Panc1 (cell line): ENCODE data around the gene RMND1.

ENCODE experiments used
- CTCF ChIP-seq: fragments of 450-650 bp; IDR thresholded peaks from 2 replicates; pipeline ENCODE4 v1.5.1; 2017; ENCODE audit warnings: mild to moderate bottlenecking
- SIN3A ChIP-seq: IDR thresholded peaks from 2 replicates; pipeline ENCODE4 v1.6.1; 2012; ENCODE audit warnings: low read depth, mild to moderate bottlenecking, low read length, moderate library complexity, borderline replicate concordance; ENCODE audit not compliant: insufficient read depth

- TF ChIP-seq CTCF (no peak), SIN3A (no peak)
These were observed 41.4 kb upstream of the RMND1 start for GRCh38 chr6:151493161-151493803.
